GM19240 (cell line): ENCODE results near the gene CBLC.
A peak's percentile ranks its signal among the peaks of the same experiment; 100 is the strongest.

Experiments used
- DNase-seq: peaks from one replicate; pipeline ENCODE4 v3.0.0; 2011; ENCODE audit warnings: low spot score; ENCODE audit not compliant: insufficient read length

Gene CBLC

DNA sequence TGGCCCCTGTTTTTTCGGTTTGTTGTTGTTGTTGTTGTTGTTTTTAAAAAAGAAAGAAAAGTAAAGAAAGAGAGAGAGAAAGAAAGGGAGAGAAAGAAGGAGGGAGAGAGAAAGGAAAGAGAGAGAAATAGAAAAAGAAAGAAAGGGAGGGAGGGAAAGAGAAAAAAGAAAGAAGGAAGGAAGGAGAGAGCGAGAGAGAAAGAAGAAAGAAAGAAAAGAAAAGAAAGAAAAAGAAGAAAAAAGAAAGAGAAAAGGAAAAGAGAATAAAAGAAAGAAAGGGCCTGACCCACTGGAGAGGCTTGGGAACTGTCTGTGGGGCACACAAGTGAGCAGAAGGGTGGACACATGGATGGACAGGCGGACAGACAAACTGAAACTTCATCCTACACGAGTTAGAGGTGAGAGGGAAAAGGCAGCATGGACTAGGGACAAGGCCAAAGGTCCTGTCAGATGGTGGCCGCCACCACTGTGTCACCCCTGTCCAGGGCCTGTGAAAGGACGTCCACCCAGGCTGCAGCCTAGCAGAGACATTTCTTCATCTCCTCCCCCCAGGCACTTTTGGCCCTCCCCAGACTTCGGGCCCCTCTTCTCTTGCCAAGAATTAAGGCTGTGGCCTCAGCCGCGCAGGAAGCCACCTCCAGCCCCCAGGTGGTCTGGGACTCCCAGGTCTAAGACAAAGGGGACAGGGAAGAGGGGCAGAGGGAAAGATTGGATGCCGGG is 22.1 kb downstream of the CBLC start:
- DNase-seq, result no peak

DNA sequence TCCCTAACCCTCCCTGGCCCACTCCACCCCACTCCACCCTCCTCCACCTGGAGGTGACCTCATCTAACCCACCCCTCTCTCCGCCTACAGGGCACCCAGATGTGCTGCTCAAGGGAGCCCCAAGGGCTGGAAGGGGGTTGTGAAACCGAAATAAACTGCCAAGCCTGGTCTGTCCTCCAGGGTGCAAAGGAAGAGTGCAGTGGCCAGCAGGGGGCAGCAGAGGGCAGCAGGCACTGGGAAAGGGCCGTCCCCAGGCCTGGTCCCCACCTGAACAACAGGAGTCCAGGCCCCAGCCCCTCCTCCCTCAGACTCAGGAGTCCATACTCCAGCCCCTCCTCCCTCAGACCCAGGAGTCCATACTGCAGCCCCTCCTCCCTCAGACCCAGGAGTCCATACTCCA is 22.8 kb downstream of the CBLC start:
- DNase-seq, result peak; percentile 95

DNA sequence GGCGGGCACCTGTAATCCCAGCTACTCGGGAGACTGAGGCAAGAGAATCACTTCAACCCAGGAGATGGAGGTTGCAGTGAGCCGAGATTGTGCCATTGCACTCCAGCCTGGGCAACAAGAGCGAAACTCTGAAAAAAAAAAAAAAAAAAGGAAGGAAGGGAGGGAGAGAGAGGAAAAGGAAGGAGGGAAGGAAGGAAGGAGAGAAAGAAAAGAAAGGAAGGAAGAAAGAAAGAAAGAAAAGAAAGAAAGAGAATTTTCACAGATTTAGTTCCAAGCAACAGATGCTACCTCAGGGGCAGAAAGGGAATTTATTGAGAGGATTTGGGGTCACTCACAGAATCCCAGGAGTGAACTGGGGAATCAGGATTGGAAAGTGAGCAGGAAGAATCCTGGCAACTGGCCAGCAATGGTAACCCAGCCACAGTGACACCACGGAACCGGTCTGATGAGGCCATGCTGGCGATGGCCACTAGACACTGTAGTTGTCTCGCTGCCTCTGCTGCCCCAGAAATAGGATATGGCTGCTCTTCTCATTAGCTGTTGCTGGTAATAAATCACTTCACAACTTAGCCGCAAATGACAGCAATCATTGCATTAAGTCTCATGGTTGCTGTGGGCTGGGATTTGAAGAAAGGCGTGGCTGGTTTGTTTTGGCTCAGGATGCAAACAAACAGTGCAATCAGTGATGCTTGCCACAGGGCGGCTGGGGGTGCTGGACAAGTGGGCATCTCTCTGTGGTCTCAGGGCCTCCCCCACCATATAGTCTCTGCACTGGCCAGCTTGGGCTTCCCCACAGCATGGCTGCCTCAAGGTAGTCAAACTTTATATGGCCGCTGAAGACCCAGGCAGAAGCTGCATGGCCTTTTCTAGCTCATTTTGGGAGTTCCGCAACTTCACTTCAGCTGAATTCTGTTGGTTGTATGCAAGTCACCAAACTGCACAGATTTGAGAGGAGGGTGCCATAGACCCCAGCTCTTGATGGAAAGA is 26.0 kb downstream of the CBLC start:
- no peak for DNase-seq

DNA sequence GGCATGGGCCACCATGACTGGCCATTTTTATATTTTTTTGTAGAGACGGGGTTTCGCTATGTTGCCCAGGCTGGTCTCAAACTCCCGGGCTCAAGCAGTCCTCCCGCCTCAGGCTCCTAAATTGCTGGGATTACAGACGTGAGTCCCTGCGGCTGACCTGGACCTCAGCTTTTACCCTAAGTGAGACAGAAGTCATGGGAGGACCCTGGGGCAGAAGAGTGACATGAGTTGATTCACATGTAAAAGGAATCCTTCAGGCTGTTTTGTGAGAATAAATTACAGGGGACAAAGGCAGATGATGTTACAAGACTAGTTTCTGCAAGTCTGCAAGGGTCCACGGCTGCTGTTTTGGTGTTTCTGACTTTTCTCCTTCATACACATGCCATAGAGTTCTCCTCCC is 28.6 kb downstream of the CBLC start:
- DNase-seq, result no peak

- no peak for DNase-seq
Measured at GRCh38 chr19:44807162-44807561, 29.5 kb downstream of the CBLC start.

DNA sequence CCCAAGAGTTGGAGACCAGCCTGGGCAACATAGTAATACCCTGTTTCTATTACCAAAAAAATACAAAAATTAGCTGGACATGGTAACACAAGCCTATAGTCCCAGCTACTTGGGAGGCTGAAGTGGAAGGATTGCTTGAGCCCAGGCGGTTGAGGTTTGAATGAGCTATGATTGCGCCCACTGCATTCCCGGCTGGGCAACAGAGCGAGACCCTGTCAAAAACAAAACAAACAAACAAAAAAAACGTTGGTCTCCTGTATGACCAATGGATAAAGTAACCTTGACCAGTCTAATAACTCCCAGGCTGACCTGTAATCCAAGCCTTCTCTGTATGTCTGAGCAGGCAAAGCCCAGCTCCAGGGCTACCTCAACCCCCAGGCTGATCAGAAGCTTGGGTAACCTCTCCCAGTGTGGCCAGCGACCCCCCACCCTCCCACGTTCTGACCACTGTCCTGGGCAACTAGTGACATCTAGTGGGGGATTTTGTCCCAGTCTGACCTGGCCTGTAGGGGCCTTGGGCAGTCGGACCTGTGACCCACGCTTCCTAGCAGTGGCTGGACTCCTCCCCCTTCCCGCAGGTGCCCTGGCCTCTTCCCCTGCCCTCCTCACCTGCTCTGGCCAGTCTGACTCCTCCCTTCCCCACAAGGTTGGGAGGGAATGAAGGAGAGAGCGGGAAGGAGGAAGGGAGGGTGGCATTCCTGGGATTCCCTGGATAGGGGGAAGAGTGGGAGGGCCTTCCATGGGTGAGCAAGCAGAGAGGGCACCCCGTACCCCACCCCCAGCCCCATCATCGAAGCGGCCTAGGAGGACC is 30.2 kb downstream of the CBLC start:
- DNase-seq, result no peak

GRCh38 chr19:44808463-44809371 is 31.0 kb downstream of the CBLC start, which contains the start of gene BCAM:
BCAM (plus strand) TSS chr19:44809103; CDS start chr19:44809125, 22 bp downstream.
- no peak for DNase-seq

DNA sequence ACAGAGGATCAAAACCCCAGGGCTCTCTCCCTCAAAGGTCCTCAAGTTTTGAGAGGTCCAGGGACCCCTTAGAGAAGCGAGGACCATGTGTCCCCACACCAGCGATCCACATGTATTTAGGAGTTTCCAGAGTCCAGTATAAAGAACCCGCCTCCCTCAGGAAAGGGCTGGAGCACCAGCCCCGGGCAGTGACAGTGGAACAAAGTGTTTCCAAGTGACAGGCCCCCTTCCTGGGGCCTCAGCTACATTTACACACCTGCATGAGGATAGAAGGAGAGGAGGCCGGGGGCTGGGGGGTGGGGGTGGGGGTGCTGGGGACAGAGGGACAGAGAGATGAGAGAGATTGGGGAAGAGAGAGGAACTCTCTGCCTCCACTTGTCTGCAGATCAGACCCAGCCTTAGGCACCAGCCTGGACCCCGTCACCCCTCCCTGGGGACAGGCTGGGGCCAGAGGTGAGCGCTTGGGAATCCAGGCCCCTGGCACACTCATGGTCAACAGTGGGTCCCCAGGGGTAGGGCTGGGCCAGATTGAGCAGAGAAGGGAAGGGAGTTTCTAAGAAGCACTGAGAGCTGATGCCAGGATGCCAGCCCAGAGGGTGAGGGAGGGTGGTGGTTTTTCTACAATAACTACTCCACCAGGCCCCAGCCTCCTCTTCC is 32.0 kb downstream of the CBLC start:
- no peak for DNase-seq

DNA sequence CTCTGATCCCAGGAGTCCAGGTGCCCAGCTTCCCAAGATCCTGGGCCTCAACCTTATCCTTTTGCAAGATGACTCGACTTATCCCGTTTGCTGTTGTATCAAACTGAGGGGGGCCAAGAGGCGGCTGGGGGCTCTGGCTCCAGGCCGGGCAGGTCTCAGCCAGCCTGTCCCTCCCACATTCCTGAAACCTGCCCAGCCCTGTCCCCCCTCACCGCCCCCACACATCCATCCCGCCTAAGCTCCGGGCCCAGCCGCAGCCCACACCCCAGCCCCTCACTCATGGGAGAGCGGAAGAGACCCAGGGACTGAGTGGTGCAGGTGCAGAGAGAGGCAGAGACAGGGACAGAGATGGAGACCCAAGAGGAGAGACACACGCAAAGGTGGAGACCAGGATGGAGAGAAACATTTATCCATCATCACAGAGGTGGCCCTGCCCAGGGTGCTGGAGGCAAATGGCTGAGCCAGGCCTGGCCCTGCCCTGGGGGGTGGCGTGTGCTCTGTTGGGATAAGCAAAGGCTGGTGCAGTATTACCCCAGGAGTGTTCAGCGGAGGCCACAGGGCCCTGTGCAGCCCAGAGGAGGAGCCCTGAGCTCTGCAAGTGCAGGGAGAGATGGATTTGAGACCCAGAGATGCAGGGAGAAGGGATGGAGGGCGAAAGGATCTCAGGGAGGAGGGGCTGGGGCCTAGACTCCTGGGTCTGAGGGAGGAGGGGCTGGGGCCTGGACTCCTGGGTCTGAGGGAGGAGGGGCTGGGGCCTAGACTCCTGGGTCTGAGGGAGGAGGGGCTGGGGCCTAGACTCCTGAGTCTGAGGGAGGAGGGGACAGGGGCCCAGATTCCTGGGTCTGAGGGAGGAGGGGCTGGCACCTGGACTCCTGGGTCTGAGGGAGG is 32.8 kb downstream of the CBLC start:
- no peak for DNase-seq

DNA sequence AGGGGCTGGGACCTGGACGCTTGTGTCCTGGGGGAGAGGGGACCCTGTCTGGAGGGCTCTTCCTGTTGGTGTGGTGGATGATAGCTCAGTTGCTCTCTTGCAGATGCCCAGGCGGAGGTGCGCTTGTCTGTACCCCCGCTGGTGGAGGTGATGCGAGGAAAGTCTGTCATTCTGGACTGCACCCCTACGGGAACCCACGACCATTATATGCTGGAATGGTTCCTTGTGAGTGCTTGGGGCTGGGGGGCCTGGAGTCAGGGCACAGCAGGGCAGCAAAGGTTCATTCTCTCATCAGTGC is 33.4 kb downstream of the CBLC start:
- no peak for DNase-seq

- DNase-seq, result no peak
Measured at GRCh38 chr19:44812142-44812718, 34.5 kb downstream of the CBLC start.

- DNase-seq, result no peak
Measured at GRCh38 chr19:44813070-44813840, 35.6 kb downstream of the CBLC start.

GRCh38 chr19:44813841-44814470 is 36.3 kb downstream of the CBLC start:
- DNase-seq, result no peak

- no peak for DNase-seq
Measured at GRCh38 chr19:44814517-44814916, 36.8 kb downstream of the CBLC start.

DNA sequence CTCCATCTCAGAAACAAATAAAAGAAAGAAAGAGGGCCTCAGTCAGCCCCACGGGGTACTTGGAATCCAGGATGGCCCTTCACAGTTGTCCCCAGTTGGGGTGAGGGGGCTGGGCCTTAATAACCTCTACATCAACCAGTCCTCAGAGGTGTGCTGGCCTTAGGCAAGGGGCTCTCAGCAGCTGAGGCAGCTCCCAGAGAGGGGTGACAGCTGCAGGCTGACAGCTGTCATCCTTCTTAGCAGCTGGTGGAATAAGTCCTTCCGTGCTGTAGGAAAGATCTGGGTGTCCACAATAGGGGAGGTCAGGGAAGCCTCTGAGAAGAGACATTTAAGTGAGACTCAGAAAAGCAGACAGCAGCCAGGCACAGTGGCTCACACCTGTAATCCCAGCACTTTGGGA is 38.6 kb downstream of the CBLC start:
- DNase-seq, result no peak

DNA sequence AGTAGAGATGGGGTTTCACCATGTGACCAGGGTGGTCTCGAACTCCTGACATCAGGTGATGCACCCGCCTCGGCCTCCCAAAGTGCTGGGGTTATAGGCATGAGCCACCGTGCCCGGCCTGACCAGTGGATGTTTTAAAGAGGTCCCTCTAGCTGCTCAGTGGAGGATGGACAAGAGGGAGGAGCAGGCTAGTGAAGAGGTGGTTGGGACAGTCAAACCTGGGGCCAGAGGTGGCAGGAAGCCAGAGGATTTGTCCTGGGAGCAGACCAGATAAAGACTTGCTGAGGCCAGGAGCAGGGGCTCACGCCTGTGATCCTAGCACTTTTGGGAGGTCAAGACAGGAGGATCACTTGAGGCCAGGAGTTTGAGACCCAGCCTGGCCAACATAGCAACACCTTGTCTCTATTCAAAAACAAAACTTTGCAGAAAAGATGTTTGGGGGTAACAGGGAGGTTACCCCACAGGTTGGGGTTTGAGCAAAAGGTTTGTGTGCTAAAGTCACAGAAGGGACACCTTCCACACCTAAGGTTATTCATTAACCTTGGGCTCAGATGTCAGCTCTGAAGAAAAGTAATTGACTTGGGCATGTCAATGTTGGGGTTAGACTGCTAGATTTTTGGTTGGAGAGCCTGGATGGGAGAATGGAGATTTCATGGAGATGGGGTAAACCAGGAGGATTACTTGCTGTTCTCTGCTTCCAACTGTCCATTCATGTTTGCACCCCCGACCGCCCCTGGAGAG is 40.2 kb downstream of the CBLC start:
- DNase-seq, result no peak

- no peak for DNase-seq
Measured at GRCh38 chr19:44818466-44819031, 40.9 kb downstream of the CBLC start.
